ENCODE data around the gene EEF1AKMT3.

The EEF1AKMT3 gene

GRCh38 chr12:57797933-57798332, 25.5 kb downstream of the EEF1AKMT3 start:
- TF ChIP-seq CTCF (IDR thresholded peaks at IDR 0.05; ENCODE audit: low read depth, low read length): no peak
- DNase-seq (ENCODE audit: low read depth, low spot score): no peak
- H3K4me3 ChIP-seq (ENCODE audit: low read depth, low read length): no peak overlapping the region
- in situ Hi-C loops (cut with HindIII; ENCODE audit: low sequenced_read_pairs): no loop called here

- in situ Hi-C loops (cut with HindIII; ENCODE audit: low sequenced_read_pairs): no loop called here
- H3K4me3 ChIP-seq (ENCODE audit: low read depth, low read length): no peak overlapping the region
- no peak for TF ChIP-seq CTCF (IDR thresholded peaks at IDR 0.05; ENCODE audit: low read depth, low read length)
- DNase-seq (ENCODE audit: low read depth, low spot score): no peak
Measured at GRCh38 chr12:57800965-57801364, 28.6 kb downstream of the EEF1AKMT3 start.

- no peak for TF ChIP-seq CTCF (IDR thresholded peaks at IDR 0.05; ENCODE audit: low read depth, low read length)
- in situ Hi-C loops (cut with HindIII; ENCODE audit: low sequenced_read_pairs): no loop called here
- no peak overlapping the region for H3K4me3 ChIP-seq (ENCODE audit: low read depth, low read length)
Measured at GRCh38 chr12:57802607-57803006, 30.2 kb downstream of the EEF1AKMT3 start.

GRCh38 chr12:57803319-57803893, 31.0 kb downstream of the EEF1AKMT3 start:
- TF ChIP-seq CTCF (IDR thresholded peaks at IDR 0.05; ENCODE audit: low read depth, low read length): peak; percentile 93
- H3K4me3 ChIP-seq (ENCODE audit: low read depth, low read length): no peak overlapping the region
- in situ Hi-C loops (cut with HindIII; ENCODE audit: low sequenced_read_pairs): no loop called here
- DNase-seq (ENCODE audit: low read depth, low spot score): peak; percentile 62

More at GRCh38 chr12:57802607-57803006, 30.2 kb downstream of the EEF1AKMT3 start:
- DNase-seq (ENCODE audit: low read depth, low spot score): no peak

GRCh38 chr12:57806677-57807076, 34.3 kb downstream of the EEF1AKMT3 start:
- no peak overlapping the region for H3K4me3 ChIP-seq (ENCODE audit: low read depth, low read length)
- DNase-seq (ENCODE audit: low read depth, low spot score): no peak
- in situ Hi-C loops (cut with HindIII; ENCODE audit: low sequenced_read_pairs): no loop called here
- TF ChIP-seq CTCF (IDR thresholded peaks at IDR 0.05; ENCODE audit: low read depth, low read length): no peak

- in situ Hi-C loops (cut with HindIII; ENCODE audit: low sequenced_read_pairs): no loop called here
- no peak for DNase-seq (ENCODE audit: low read depth, low spot score)
- no peak overlapping the region for H3K4me3 ChIP-seq (ENCODE audit: low read depth, low read length)
- no peak for TF ChIP-seq CTCF (IDR thresholded peaks at IDR 0.05; ENCODE audit: low read depth, low read length)
Measured at GRCh38 chr12:57807285-57807684, 34.9 kb downstream of the EEF1AKMT3 start.

All from astrocyte of the spinal cord (primary cell).